BLaER1 treated with 17β-estradiol and CSF1 and Interleukin-3, amounts not matched to agents 10 nM and 100 nM (cell line): Measurements from ENCODE around the gene CELF5.

ENCODE experiments used
- H3K27ac ChIP-seq, 11 experiments: shearing (Covaris generic); formaldehyde crosslinking; 2 replicates each; pipeline ENCODE4 v1.8.1; 2022
- H3K27me3 ChIP-seq, 11 experiments: shearing (Covaris generic); formaldehyde crosslinking; 2 replicates each; pipeline ENCODE4 v1.8.1; 2022
- H3K36me3 ChIP-seq, 11 experiments: shearing (Covaris generic); formaldehyde crosslinking; 2 replicates each; pipeline ENCODE4 v1.8.1; 2022
- H3K4me1 ChIP-seq, 10 experiments: shearing (Covaris generic); formaldehyde crosslinking; 2 replicates each; pipeline ENCODE4 v1.8.1; 2022
- H3K4me2 ChIP-seq, 11 experiments: shearing (Covaris generic); formaldehyde crosslinking; 2 replicates each; pipeline ENCODE4 v1.8.1; 2022
- H3K4me3 ChIP-seq, 10 experiments: shearing (Covaris generic); formaldehyde crosslinking; 2 replicates each; pipeline ENCODE4 v1.8.1; 2022
- H3K9ac ChIP-seq, 11 experiments: shearing (Covaris generic); formaldehyde crosslinking; 2 replicates each; pipeline ENCODE4 v1.8.1; 2022
- H3K9me3 ChIP-seq, 11 experiments: shearing (Covaris generic); formaldehyde crosslinking; replicated peaks in 1 of 11; 2 replicates each; pipeline ENCODE4 v1.8.1; 2022
- H4K20me1 ChIP-seq, 11 experiments: shearing (Covaris generic); formaldehyde crosslinking; 2 replicates each; pipeline ENCODE4 v1.8.1; 2022
- Cebpa-rat ChIP-seq, 11 experiments: shearing (Covaris generic); IDR thresholded peaks; 2 replicates each; pipeline ENCODE4 v1.8.1; 2022

CELF5 gene

GRCh38 chr19:3183721-3184641, 40.5 kb upstream of the CELF5 start:
- H3K9me3 ChIP-seq = no peaks in the 10 kb centered on the region
- H3K4me2 ChIP-seq = peak overlapping the region; percentile 69 to 100 (median 99); a peak in 20 of 22 replicates
- peaks cover 56 to 80% (median 65%) of the 10 kb centered on the region in 10 experiments for H3K4me1 ChIP-seq
- H3K27ac ChIP-seq = peak overlapping the region in 10 of 11 experiments; percentile 4 to 97 (median 28); a peak in 14 of 22 replicates
- no peaks in the 10 kb centered on the region for H3K27me3 ChIP-seq
- H3K36me3 ChIP-seq = peaks cover 0 to 57% (median 18%) of the 10 kb centered on the region in 11 experiments; a peak in 13 of 22 replicates
- H3K4me3 ChIP-seq = peak overlapping the region in 2 of 10 experiments; percentile 97 to 100; a peak in 2 of 20 replicates
- no peak for TF ChIP-seq Cebpa-rat (IDR thresholded peaks at IDR 0.05)
- H4K20me1 ChIP-seq = peaks cover 0 to 90% (median 83%) of the 10 kb centered on the region in 11 experiments; a peak in 18 of 22 replicates
- H3K9ac ChIP-seq = peak overlapping the region in 9 of 11 experiments; percentile 6 to 49 (median 12); a peak in 10 of 22 replicates

- Histone ChIP-seq H4K20me1 (peaks cover 0 to 92% (median 88%) of the 10 kb centered on the region in 11 experiments; a peak in 18 of 22 replicates), H3K9ac (peak overlapping the region in 10 of 11 experiments; percentile 89 to 99 (median 95); a peak in 20 of 22 replicates), H3K27me3 (no peaks in the 10 kb centered on the region), H3K27ac (peak overlapping the region; percentile 81 to 97 (median 92); a peak in 21 of 22 replicates), H3K4me2 (peak overlapping the region; percentile 69 to 100 (median 99)), H3K9me3 (no peaks in the 10 kb centered on the region), H3K4me1 (peaks cover 66 to 80% (median 74%) of the 10 kb centered on the region in 10 experiments), H3K36me3 (peaks cover 0 to 67% (median 27%) of the 10 kb centered on the region in 11 experiments; a peak in 14 of 22 replicates), H3K4me3 (peak overlapping the region; percentile 89 to 100 (median 98))
- TF ChIP-seq Cebpa-rat (IDR thresholded peaks at IDR 0.05) = no peak
Measured at GRCh38 chr19:3184847-3185460, 39.5 kb upstream of the CELF5 start.

GRCh38 chr19:3185461-3186159, 38.9 kb upstream of the CELF5 start, which contains the start of gene NCLN:
NCLN (plus strand) TSS chr19:3185930; CDS start chr19:3186031, 101 bp downstream.
- H3K27ac ChIP-seq = peak within 1 kb of the TSS; percentile 81 to 97 (median 92)
- no peaks in the 10 kb centered on the region for H3K9me3 ChIP-seq
- H4K20me1 ChIP-seq = peaks cover 0 to 92% (median 88%) of the 10 kb centered on the region in 11 experiments; a peak in 19 of 22 replicates

GRCh38 chr19:3186160-3186688, 38.2 kb upstream of the CELF5 start:
- Histone ChIP-seq H4K20me1 (peaks cover 4 to 92% (median 88%) of the 10 kb centered on the region in 11 experiments; a peak in 20 of 22 replicates), H3K36me3 (peaks cover 0 to 74% (median 39%) of the 10 kb centered on the region in 11 experiments; a peak in 19 of 22 replicates)

More at GRCh38 chr19:3185461-3186159, 38.9 kb upstream of the CELF5 start, which contains the start of gene NCLN:
- Histone ChIP-seq H3K27me3 (no peaks in the 10 kb centered on the region), H3K9ac (peak within 1 kb of the TSS; percentile 89 to 99 (median 95)), H3K36me3 (peaks cover 0 to 74% (median 34%) of the 10 kb centered on the region in 11 experiments; a peak in 17 of 22 replicates), H3K4me1 (peaks cover 72 to 82% (median 80%) of the 10 kb centered on the region in 10 experiments), H3K4me3 (peak within 1 kb of the TSS; percentile 89 to 100 (median 98)), H3K4me2 (peak within 1 kb of the TSS; percentile 89 to 100 (median 99))
- no peak for TF ChIP-seq Cebpa-rat (IDR thresholded peaks at IDR 0.05)

GRCh38 chr19:3186891-3187661, 37.4 kb upstream of the CELF5 start:
- Histone ChIP-seq H3K27me3 (no peaks in the 10 kb centered on the region), H3K4me2 (peak overlapping the region; percentile 89 to 100 (median 99)), H3K9me3 (no peaks in the 10 kb centered on the region), H3K27ac (peak overlapping the region; percentile 81 to 97 (median 92)), H3K4me3 (peak overlapping the region; percentile 89 to 100 (median 98)), H3K9ac (peak overlapping the region; percentile 89 to 99 (median 95)), H3K4me1 (peaks cover 71 to 84% (median 82%) of the 10 kb centered on the region in 10 experiments), H4K20me1 (peaks cover 6 to 92% (median 88%) of the 10 kb centered on the region in 11 experiments; a peak in 20 of 22 replicates), H3K36me3 (peaks cover 0 to 74% (median 44%) of the 10 kb centered on the region in 11 experiments; a peak in 19 of 22 replicates)
- no peak for TF ChIP-seq Cebpa-rat (IDR thresholded peaks at IDR 0.05)

More at GRCh38 chr19:3186160-3186688, 38.2 kb upstream of the CELF5 start:
- no peak for TF ChIP-seq Cebpa-rat (IDR thresholded peaks at IDR 0.05)
- peak overlapping the region; percentile 89 to 99 (median 95) for H3K9ac ChIP-seq
- peak overlapping the region; percentile 89 to 100 (median 98) for H3K4me3 ChIP-seq
- peak overlapping the region; percentile 89 to 100 (median 99) for H3K4me2 ChIP-seq
- peaks cover 72 to 84% (median 83%) of the 10 kb centered on the region in 10 experiments for H3K4me1 ChIP-seq
- peak overlapping the region; percentile 81 to 97 (median 92) for H3K27ac ChIP-seq
- no peaks in the 10 kb centered on the region for H3K9me3 ChIP-seq
- H3K27me3 ChIP-seq = no peaks in the 10 kb centered on the region

GRCh38 chr19:3187662-3188511, 36.6 kb upstream of the CELF5 start:
- H3K27ac ChIP-seq = peak overlapping the region; percentile 64 to 97 (median 92); a peak in 20 of 22 replicates
- TF ChIP-seq Cebpa-rat (IDR thresholded peaks at IDR 0.05) = no peak
- H3K27me3 ChIP-seq = no peaks in the 10 kb centered on the region
- peaks cover 0 to 73% (median 46%) of the 10 kb centered on the region in 11 experiments; a peak in 21 of 22 replicates for H3K36me3 ChIP-seq
- peaks cover 6 to 92% (median 88%) of the 10 kb centered on the region in 11 experiments; a peak in 21 of 22 replicates for H4K20me1 ChIP-seq
- H3K9me3 ChIP-seq = no peaks in the 10 kb centered on the region
- H3K4me1 ChIP-seq = peaks cover 68 to 84% (median 82%) of the 10 kb centered on the region in 10 experiments
- peak overlapping the region; percentile 89 to 100 (median 99) for H3K4me2 ChIP-seq
- H3K4me3 ChIP-seq = peak overlapping the region; percentile 89 to 100 (median 98)
- H3K9ac ChIP-seq = peak overlapping the region; percentile 89 to 99 (median 95)
